HG03060 (cell line): ENCODE data around the gene ZCCHC14.

Experiments
- ATAC-seq: cut with Tn5 transposase; IDR thresholded peaks from one replicate; pipeline ENCODE4 v1.9.1; 2021; ENCODE audit warnings: low read depth, moderate number of reproducible peaks; ENCODE audit not compliant: unreplicated experiment

Gene ZCCHC14

GRCh38 chr16:87459833-87460232, 33.0 kb downstream of the ZCCHC14 start:
- no peak for ATAC-seq

- ATAC-seq: no peak
Measured at GRCh38 chr16:87459027-87459426, 33.8 kb downstream of the ZCCHC14 start.

GRCh38 chr16:87458424-87458915, 34.4 kb downstream of the ZCCHC14 start:
- no peak for ATAC-seq

- no peak for ATAC-seq
Measured at GRCh38 chr16:87457709-87458423, 35.0 kb downstream of the ZCCHC14 start.

- no peak for ATAC-seq
Measured at GRCh38 chr16:87457061-87457611, 35.7 kb downstream of the ZCCHC14 start.

GRCh38 chr16:87454391-87454790, 38.4 kb downstream of the ZCCHC14 start:
- no peak for ATAC-seq

- no peak for ATAC-seq
Measured at GRCh38 chr16:87453326-87453725, 39.5 kb downstream of the ZCCHC14 start.

- ATAC-seq: no peak
Measured at GRCh38 chr16:87451563-87452210, 41.1 kb downstream of the ZCCHC14 start.

GRCh38 chr16:87448866-87449265, 44.0 kb downstream of the ZCCHC14 start:
- ATAC-seq: no peak

- no peak for ATAC-seq
Measured at GRCh38 chr16:87447323-87447722, 45.5 kb downstream of the ZCCHC14 start.

- no peak for ATAC-seq
Measured at GRCh38 chr16:87446479-87446878, 46.3 kb downstream of the ZCCHC14 start.

- no peak for ATAC-seq
Measured at GRCh38 chr16:87445486-87445885, 47.3 kb downstream of the ZCCHC14 start.

GRCh38 chr16:87443964-87444363, 48.9 kb downstream of the ZCCHC14 start:
- ATAC-seq: no peak

GRCh38 chr16:87443016-87443415, 49.8 kb downstream of the ZCCHC14 start:
- ATAC-seq: no peak

GRCh38 chr16:87442581-87442966, 50.2 kb downstream of the ZCCHC14 start:
- ATAC-seq: no peak

- no peak for ATAC-seq
Measured at GRCh38 chr16:87441886-87442580, 50.8 kb downstream of the ZCCHC14 start.

- ATAC-seq: no peak
Measured at GRCh38 chr16:87439926-87440325, 52.9 kb downstream of the ZCCHC14 start.

GRCh38 chr16:87438611-87438985, 54.2 kb downstream of the ZCCHC14 start:
- no peak for ATAC-seq

- no peak for ATAC-seq
Measured at GRCh38 chr16:87437911-87438610, 54.8 kb downstream of the ZCCHC14 start.

GRCh38 chr16:87437327-87437726, 55.5 kb downstream of the ZCCHC14 start:
- ATAC-seq: no peak
